Gastroesophageal sphincter (tissue), 3 donors: Measurements from ENCODE around the gene ECM2.

Experiments
- CTCF ChIP-seq, 4 experiments: fragments of 200-600 bp in 2 of 4; fragments of 450-650 bp in 2 of 4; sonication (generic) in 1 of 4; IDR thresholded peaks; one replicate each; pipeline ENCODE4 v1.5.1; 2017 to 2019; ENCODE audit warnings: antibody characterized with exemption in 4 of 4, mild to moderate bottlenecking in 2 of 4, moderate library complexity in 2 of 4
- EP300 ChIP-seq: sonication (generic); formaldehyde crosslinking; IDR thresholded peaks from one replicate; pipeline ENCODE4 v1.6.1; 2017; ENCODE audit warnings: antibody characterized with exemption, mild to moderate bottlenecking
- POLR2AphosphoS5 ChIP-seq: sonication (generic); formaldehyde crosslinking; IDR thresholded peaks from one replicate; pipeline ENCODE4 v1.6.1; 2017; ENCODE audit warnings: antibody characterized with exemption

GRCh38 chr9:92501671-92502393 is 34.0 kb downstream of the ECM2 start:
- peak; percentile 77 for TF ChIP-seq POLR2AphosphoS5
- peak in 3 of 4 experiments; percentile 31 to 47 (median 32) for TF ChIP-seq CTCF (IDR thresholded peaks at IDR 0.05)
- TF ChIP-seq EP300, result no peak
